Kidney epithelial cell (primary cell): ENCODE data around the gene TMEM184A. TPM values are rescaled to one million over a fixed set of nuclear protein-coding genes. Genes with fewer than 3 reads are reported as not detected.
A peak's percentile ranks its signal among the peaks of the same experiment; 100 is the strongest.

Experiments
- DNase-seq: peaks from one replicate; pipeline ENCODE4 v3.0.0-alpha.2; 2010; ENCODE audit warnings: low read depth
- H3K27me3 ChIP-seq: 2 replicates; pipeline ENCODE4 v1.6.0; 2011; ENCODE audit warnings: low read length; ENCODE audit not compliant: control insufficient read depth, insufficient read depth
- H3K36me3 ChIP-seq: 2 replicates; pipeline ENCODE4 v1.5.1; 2011; ENCODE audit warnings: low read length; ENCODE audit not compliant: control insufficient read depth, insufficient read depth
- H3K4me3 ChIP-seq: 2 replicates; pipeline ENCODE4 v1.5.1; 2011; ENCODE audit warnings: low read depth, mild to moderate bottlenecking, control low read depth, low read length
- CTCF ChIP-seq: IDR thresholded peaks from 2 replicates; pipeline ENCODE4 v1.5.1; 2011; ENCODE audit warnings: mild to moderate bottlenecking, moderate library complexity, low read length, control low read depth, inconsistent platforms; ENCODE audit not compliant: insufficient read depth, poor library complexity, severe bottlenecking
- total RNA-seq: library from RNA; depleted of rRNA; stranded (reverse); fragments of >200 nt; gene quantifications from 2 replicates; pipeline ENCODE4 v1.2.3, GENCODE V29; 2015

TMEM184A gene
- total RNA-seq, 1 donor from 2014 or later = 5.7 TPM

GRCh38 chr7:1531979-1532455, 24.0 kb downstream of the TMEM184A start:
- no peak for TF ChIP-seq CTCF
- no peaks in the 10 kb centered on the region for H3K27me3 ChIP-seq
- DNase-seq = no peak
- H3K36me3 ChIP-seq = no peaks in the 10 kb centered on the region
- H3K4me3 ChIP-seq = peak overlapping the region; percentile 54

- Histone ChIP-seq H3K36me3 (no peaks in the 10 kb centered on the region), H3K4me3 (peak overlapping the region; percentile 54), H3K27me3 (peaks cover 2% of the 10 kb centered on the region)
- DNase-seq = no peak
- TF ChIP-seq CTCF = no peak
These were observed 24.6 kb downstream of the TMEM184A start for GRCh38 chr7:1531263-1531978.

DNA sequence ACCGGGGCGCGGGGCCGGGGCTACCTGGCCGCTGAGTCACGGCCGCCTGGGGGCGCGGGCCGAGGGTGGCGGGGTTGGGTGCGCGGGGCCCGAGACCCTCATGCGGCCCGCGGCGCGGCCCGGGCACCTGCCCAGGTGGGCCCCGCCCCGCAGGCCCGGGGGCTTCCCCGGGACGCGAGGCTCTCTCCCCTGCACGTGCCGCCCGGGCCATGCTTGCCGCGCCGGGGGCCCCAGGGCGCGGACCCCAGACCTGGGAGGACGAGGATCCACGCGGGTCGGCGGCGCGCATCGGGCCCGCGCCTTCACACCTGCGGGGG, 25.1 kb downstream of the TMEM184A start:
- Histone ChIP-seq H3K36me3 (no peaks in the 10 kb centered on the region), H3K27me3 (peaks cover 3% of the 10 kb centered on the region), H3K4me3 (peak overlapping the region; percentile 54)
- no peak for DNase-seq
- TF ChIP-seq CTCF = no peak

- DNase-seq = no peak
- Histone ChIP-seq H3K27me3 (peaks cover 3% of the 10 kb centered on the region), H3K36me3 (no peaks in the 10 kb centered on the region), H3K4me3 (no peak overlapping the region)
- no peak for TF ChIP-seq CTCF
These were observed 26.5 kb downstream of the TMEM184A start for GRCh38 chr7:1529383-1530116.

DNA sequence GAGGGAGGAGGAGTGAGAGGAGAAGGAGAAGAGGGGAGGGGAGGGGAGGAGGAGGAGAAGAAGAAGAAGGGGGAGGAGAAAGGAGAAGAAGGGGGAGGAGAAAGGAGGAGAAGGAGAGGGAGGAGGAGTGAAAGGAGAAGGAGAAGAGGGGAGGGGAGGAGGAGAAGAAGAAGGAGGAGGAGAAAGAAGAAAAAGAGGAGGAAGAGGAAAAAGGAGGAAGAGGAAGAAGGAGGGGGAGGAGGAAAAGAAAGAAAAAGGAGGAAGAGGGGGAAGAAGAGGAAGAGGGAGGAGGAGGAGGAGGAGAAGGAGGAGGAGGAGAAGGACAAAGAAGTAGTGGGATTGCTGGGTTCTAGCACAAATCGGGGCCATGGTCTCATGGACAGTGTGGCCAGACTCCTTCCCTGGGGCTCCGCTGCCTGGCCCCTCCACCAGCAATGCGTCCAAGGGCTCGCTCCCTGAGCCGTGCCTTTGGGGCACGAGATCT, 29.7 kb downstream of the TMEM184A start:
- DNase-seq = no peak
- Histone ChIP-seq H3K4me3 (no peak overlapping the region), H3K27me3 (peaks cover 18% of the 10 kb centered on the region), H3K36me3 (no peaks in the 10 kb centered on the region)
- TF ChIP-seq CTCF = no peak
